ENCODE results near the gene ATP6V0A1. TPM values are rescaled to one million over a fixed set of nuclear protein-coding genes. Genes with fewer than 3 reads are reported as not detected.
"Not testable (repeated sequence)": the region's sequence is repeated elsewhere in the genome, so short reads cannot be mapped to it uniquely, and the experiment has no call there.

The ATP6V0A1 gene
- total RNA-seq, 2 donors from 2014 or later = 78.0 to 80.3 TPM

GRCh38 chr17:42537156-42537805 lies 78.6 kb downstream of the ATP6V0A1 start:
- TF ChIP-seq POLR2A (IDR thresholded peaks at IDR 0.05) (no peak), POLR2AphosphoS5 (IDR thresholded peaks at IDR 0.05) (no peak)
- TF ChIP-seq, protein P1, sequence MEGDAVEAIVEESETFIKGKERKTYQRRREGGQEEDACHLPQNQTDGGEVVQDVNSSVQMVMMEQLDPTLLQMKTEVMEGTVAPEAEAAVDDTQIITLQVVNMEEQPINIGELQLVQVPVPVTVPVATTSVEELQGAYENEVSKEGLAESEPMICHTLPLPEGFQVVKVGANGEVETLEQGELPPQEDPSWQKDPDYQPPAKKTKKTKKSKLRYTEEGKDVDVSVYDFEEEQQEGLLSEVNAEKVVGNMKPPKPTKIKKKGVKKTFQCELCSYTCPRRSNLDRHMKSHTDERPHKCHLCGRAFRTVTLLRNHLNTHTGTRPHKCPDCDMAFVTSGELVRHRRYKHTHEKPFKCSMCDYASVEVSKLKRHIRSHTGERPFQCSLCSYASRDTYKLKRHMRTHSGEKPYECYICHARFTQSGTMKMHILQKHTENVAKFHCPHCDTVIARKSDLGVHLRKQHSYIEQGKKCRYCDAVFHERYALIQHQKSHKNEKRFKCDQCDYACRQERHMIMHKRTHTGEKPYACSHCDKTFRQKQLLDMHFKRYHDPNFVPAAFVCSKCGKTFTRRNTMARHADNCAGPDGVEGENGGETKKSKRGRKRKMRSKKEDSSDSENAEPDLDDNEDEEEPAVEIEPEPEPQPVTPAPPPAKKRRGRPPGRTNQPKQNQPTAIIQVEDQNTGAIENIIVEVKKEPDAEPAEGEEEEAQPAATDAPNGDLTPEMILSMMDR (IDR thresholded peaks at IDR 0.05) = no peak
- H3K4me3 ChIP-seq = peak overlapping the region; percentile 63 to 83
- H3K36me3 ChIP-seq = no peaks in the 10 kb centered on the region
- H3K9me3 ChIP-seq = no peaks in the 10 kb centered on the region
- H3K4me1 ChIP-seq (replicated peaks) = peaks cover 8% of the 10 kb centered on the region
- no peak for DNase-seq (ENCODE audit: low spot score)
- H3K27me3 ChIP-seq (replicated peaks; ENCODE audit: insufficient read depth) = no peaks in the 10 kb centered on the region
- 82% methylated on average over 29 of the region's 31 CpGs for WGBS
- peak overlapping the region; percentile 87 to 94 for H3K27ac ChIP-seq
- intact Hi-C loops (cut with DNase I) = no loop called here

DNA sequence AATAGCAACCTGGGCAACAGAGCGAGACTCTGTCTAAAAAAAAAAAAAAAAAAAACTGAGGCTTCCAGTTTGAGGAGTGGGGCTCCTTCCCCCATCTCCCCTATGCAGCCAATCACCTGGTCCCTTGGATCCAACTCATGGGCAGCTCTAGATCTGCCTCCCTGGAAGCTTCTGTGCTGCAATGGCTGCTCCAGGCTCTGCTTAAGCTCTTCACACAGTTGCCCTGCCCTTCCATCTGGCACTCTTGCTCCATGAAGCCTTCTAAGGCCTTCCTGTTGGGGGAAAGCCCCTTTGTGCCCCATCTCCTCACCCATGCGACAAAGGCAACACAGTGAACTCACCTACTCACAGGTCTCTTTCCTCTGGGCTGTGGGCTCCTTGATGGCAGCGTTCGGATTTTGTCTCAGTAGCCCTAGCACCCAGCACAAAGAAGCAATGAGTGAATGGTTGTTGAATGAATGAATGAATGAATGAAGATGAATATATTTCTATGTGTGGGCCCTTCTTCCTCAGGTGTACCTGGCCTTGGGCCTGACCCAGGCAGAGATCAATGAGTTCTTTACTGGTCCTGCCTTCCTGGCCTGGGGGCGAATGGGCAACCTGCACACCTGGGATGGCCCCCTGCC lies 79.3 kb downstream of the ATP6V0A1 start:
- TF ChIP-seq, protein P1 (IDR thresholded peaks at IDR 0.05) = no peak
- TF ChIP-seq POLR2AphosphoS5 (IDR thresholded peaks at IDR 0.05) (no peak), POLR2A (IDR thresholded peaks at IDR 0.05) (no peak)
- H3K27me3 ChIP-seq (replicated peaks; ENCODE audit: insufficient read depth) = no peaks in the 10 kb centered on the region
- 98% methylated on average over 5 of the region's 5 CpGs for WGBS
- H3K4me3 ChIP-seq = no peak overlapping the region
- H3K4me1 ChIP-seq (replicated peaks) = peaks cover 8% of the 10 kb centered on the region
- H3K27ac ChIP-seq = no peak overlapping the region
- intact Hi-C loops (cut with DNase I) = no loop called here
- no peaks in the 10 kb centered on the region for H3K9me3 ChIP-seq
- DNase-seq (ENCODE audit: low spot score) = no peak
- no peaks in the 10 kb centered on the region for H3K36me3 ChIP-seq

GRCh38 chr17:42538482-42538881 lies 79.8 kb downstream of the ATP6V0A1 start:
- H3K36me3 ChIP-seq = no peaks in the 10 kb centered on the region
- 95% methylated on average over 14 of the region's 14 CpGs for WGBS
- H3K4me3 ChIP-seq = no peak overlapping the region
- H3K4me1 ChIP-seq (replicated peaks) = peaks cover 8% of the 10 kb centered on the region
- no peak overlapping the region for H3K27ac ChIP-seq
- intact Hi-C loops (cut with DNase I) = no loop called here
- no peak for TF ChIP-seq POLR2A (IDR thresholded peaks at IDR 0.05)
- TF ChIP-seq, protein P1 (IDR thresholded peaks at IDR 0.05) = no peak
- TF ChIP-seq POLR2AphosphoS5 (IDR thresholded peaks at IDR 0.05) = no peak
- no peaks in the 10 kb centered on the region for H3K9me3 ChIP-seq
- no peaks in the 10 kb centered on the region for H3K27me3 ChIP-seq (replicated peaks; ENCODE audit: insufficient read depth)
- no peak for DNase-seq (ENCODE audit: low spot score)

DNA sequence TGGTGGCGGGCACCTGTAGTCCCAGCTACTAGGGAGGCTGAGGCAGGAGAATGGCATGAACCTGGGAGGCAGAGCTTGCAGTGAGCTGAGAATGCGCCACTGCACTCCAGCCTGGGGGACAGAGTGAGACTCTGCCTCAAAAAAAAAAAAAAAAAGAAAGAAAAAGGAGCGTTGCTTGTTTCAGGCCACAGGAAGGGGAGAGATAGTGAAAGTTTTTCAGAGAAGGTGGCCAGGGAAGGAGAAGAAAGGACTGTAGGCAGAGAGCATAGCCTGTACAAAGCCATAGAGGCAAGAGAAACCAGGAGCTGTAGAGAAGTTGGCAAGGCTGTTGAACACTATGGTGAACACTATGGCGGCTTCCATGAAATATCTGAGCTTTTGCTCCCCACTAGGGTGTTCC lies 81.9 kb downstream of the ATP6V0A1 start:
- H3K36me3 ChIP-seq = not testable (repeated sequence)

DNA sequence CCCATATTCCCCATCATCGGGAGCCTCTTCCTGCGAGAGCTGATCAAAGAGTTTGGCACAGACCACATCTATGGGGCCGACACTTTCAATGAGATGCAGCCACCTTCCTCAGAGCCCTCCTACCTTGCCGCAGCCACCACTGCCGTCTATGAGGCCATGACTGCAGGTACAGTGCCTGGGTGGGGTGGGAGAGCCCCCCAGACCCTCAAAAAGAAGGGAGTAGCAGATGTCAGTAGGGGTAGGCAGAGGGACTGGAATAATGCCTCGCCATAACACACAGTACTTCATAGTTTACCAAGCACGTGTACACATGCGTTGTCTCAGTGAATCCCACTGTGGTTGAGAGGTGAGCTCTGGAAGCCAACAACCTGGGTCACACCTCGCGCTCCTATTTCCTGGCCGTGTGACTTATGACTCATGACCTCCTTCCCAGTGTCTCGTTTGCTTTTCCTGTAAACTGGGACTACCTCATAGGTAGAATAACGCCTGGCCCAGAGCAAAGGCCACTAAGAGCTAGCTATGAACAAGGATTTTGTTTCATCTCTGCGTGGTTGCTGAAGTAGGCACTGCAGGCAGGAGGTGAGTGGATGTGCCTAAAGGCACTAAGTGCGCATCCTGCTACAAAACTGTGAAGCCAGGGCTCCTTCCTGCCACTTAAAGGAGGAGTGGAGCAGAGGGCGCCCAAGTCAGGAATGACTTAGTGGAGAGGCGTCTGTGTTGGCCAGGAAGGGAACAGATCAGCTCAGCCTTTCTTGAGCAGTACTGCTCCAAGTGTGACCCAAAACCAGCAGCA lies 82.6 kb downstream of the ATP6V0A1 start:
- no peak for TF ChIP-seq POLR2AphosphoS5 (IDR thresholded peaks at IDR 0.05)
- TF ChIP-seq POLR2A (IDR thresholded peaks at IDR 0.05) = no peak
- TF ChIP-seq, protein P1 (IDR thresholded peaks at IDR 0.05) = no peak
- Histone ChIP-seq H3K4me1 (replicated peaks) (peaks cover 8% of the 10 kb centered on the region), H3K4me3 (no peak overlapping the region), H3K27me3 (replicated peaks; ENCODE audit: insufficient read depth) (no peaks in the 10 kb centered on the region), H3K27ac (no peak overlapping the region), H3K36me3 (no peaks in the 10 kb centered on the region), H3K9me3 (no peaks in the 10 kb centered on the region)
- DNase-seq (ENCODE audit: low spot score) = no peak
- 71% methylated on average over 15 of the region's 17 CpGs for WGBS
- intact Hi-C loops (cut with DNase I) = no loop called here

More for the DNA sequence above, 81.9 kb downstream of the ATP6V0A1 start:
- H3K4me3 ChIP-seq; H3K4me1 ChIP-seq (replicated peaks); H3K27ac ChIP-seq; DNase-seq (ENCODE audit: low spot score); intact Hi-C loops (cut with DNase I); H3K9me3 ChIP-seq; H3K27me3 ChIP-seq (replicated peaks; ENCODE audit: insufficient read depth): not testable (repeated sequence)
- WGBS = 95% methylated on average over 4 of the region's 4 CpGs
